ENCODE measurements around the gene IL12RB2.

IL12RB2 gene

DNA sequence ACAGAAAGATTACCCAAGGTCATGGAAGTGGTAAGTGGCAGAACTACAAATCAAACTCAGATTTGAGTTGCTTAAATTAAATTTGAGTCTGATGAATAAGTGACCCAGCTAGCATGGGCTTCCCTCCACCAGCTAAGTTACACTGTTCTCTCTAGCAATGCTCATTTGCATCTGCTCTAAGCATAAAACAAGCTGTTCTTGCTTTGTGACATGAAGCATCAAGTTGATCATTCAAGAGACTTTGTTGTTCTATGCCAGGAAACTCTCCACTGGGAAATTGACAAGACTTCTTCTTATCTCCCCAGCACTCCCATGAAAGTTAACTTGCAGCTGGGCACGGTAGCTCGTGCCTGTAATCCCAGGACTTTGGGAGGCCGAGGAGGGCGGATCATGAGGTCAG is 73.5 kb downstream of the IL12RB2 start:
- no peak overlapping the region for H3K27ac ChIP-seq
- TF ChIP-seq, protein P1, sequence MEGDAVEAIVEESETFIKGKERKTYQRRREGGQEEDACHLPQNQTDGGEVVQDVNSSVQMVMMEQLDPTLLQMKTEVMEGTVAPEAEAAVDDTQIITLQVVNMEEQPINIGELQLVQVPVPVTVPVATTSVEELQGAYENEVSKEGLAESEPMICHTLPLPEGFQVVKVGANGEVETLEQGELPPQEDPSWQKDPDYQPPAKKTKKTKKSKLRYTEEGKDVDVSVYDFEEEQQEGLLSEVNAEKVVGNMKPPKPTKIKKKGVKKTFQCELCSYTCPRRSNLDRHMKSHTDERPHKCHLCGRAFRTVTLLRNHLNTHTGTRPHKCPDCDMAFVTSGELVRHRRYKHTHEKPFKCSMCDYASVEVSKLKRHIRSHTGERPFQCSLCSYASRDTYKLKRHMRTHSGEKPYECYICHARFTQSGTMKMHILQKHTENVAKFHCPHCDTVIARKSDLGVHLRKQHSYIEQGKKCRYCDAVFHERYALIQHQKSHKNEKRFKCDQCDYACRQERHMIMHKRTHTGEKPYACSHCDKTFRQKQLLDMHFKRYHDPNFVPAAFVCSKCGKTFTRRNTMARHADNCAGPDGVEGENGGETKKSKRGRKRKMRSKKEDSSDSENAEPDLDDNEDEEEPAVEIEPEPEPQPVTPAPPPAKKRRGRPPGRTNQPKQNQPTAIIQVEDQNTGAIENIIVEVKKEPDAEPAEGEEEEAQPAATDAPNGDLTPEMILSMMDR (conservative IDR thresholded peaks at IDR 0.05): no peak

DNA sequence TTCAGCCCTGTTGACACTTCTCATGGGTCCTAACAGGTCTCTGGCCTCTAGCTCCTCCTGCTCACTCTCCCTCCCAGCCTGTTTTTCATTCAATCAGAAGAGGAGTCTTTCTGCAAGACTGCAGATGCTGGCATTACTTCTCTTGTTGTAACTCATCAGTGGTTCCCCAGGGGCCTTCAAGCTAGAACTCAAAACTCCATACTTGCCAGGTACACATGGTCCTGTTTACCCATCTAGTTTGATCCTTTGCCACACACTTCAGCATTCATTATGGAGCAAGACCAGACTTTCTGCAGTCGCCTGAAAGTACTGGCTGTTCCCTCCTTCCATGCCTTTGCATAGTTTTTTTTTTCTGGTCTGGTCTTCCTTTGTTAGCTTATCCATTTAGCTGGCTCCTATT is 74.6 kb downstream of the IL12RB2 start:
- TF ChIP-seq, protein P1 (conservative IDR thresholded peaks at IDR 0.05): no peak
- no peak overlapping the region for H3K27ac ChIP-seq

DNA sequence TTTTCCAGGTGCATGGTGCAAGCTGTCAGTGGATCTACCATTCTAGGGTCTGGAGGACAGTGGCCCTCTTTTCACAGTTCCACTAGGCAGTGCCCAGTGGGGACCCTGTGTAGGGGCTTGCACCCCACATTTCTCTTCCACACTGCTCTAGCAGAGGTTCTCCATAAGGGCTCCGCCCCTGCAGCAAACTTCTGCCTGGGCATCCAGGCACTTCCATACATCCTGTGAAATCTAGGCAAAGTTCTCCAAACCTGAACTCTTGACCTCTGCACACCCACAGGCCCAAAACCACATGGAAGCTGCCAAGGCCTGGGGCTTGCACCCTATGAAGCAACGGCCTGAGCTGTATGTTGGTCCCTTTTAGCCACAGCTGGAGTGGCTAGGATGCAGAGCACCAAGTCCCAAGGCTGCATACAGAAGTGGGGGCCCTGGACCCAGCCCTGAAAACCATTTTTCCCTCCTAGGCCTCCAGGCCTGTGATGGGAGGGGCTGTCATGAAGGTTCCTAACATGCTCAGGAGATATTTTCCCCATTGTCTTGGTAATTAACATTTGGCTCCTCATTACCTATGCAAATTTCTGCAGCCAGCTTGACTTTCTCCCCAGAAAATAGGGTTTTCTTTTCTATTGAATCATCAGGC is 76.4 kb downstream of the IL12RB2 start:
- no peak overlapping the region for H3K27ac ChIP-seq
- TF ChIP-seq, protein P1 (conservative IDR thresholded peaks at IDR 0.05): no peak

DNA sequence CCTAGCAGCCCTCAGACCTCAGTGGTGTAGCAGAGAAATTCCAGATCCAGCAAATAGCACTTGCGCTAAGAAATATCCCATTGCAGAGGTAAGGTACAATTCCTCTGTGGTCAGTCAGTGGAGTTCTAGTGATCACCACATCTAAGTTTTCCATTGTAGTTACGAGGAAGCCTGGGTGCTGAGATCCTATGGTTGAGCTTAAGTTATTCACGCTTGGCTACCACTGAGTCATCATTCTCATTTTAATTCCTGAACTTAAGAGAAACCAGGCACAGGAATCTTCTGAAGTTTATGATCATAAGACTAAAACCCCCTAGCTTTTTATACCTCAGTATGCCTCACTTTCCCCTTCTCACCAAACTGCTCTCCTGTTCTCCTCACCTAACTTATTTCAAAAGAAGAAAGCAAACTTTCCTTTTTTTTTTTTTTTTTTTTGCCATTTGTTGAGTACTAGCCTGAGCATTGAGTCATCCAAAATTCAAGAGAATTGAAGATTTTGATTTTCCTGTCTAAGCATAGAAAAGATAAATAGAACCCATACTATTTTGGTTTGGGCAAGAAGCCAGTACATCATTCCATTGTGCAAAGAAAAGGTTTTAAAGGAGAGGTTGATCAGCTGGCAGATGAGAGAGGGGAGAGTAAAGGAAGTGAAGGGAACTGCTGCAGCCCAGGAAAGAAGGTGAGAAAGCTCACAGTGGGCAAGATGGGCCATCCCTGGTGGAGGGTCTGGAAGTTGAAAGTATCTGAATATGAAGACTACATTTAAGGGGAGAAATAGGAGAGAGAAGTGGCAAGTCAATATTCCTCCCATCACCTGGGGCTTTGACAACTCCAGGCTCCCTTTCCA is 82.6 kb downstream of the IL12RB2 start:
- TF ChIP-seq, protein P1 (conservative IDR thresholded peaks at IDR 0.05): no peak
- H3K27ac ChIP-seq: no peak overlapping the region

DNA sequence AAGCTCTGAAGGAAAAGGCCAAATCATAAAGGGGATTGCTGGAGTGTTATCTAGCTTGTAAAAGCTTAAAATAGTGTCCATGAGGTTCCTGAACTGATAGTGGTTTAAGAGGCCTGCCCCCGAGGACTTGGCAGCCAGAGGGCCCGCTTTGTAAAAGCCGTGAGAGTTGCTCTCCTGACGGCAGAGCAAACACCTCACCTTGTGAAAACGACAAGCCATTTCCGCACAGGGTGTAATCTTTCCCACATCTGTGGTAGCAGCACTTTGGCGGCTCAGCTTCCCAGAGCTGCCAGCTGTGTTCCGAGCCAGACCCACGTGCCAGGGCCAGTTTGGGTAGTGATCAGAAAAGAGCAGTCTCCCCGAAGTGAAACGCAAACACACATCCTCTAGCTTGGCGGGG is 85.6 kb downstream of the IL12RB2 start:
- TF ChIP-seq, protein P1 (conservative IDR thresholded peaks at IDR 0.05): no peak
- H3K27ac ChIP-seq: no peak overlapping the region

DNA sequence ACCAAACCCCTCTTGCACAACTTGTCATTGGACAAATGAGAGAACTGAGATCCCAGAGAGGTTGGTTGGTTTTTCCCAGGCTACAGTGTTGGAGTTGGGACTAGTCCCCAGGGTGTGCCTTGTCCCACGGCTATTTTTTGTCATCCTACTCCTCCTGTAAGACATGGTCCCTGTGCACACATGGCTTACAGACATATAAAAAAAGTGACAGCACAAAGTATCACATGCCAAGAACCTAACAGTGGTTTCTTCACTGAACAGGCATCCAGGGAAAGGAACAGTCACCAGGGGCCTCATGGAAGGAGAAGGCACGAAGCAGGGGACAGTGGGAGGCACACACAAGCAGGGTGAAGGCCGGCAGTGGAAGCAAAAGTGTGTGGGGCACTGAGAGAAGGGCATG is 86.1 kb downstream of the IL12RB2 start:
- H3K27ac ChIP-seq: no peak overlapping the region
- TF ChIP-seq, protein P1 (conservative IDR thresholded peaks at IDR 0.05): no peak

DNA sequence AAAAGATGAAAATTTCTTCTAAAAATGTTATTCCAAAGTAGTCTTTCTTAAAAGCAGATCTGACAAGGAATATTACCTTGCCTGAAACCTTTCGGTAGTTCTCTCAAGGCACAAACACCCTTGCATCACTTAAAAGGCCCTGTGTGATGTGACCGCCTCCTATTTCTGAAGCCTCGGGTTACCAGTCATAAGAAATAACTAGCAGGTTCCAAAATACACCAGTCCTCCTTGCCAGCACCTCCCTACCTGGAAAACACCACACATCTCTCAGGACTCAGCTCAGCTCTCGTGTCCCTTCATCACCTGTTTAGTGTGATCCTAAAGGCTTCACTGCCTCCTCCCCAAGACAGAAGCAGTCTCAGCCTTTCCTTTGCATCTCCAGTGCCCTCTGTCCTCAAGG is 86.9 kb downstream of the IL12RB2 start:
- TF ChIP-seq, protein P1 (conservative IDR thresholded peaks at IDR 0.05): no peak
- H3K27ac ChIP-seq: no peak overlapping the region
